Adrenal gland (tissue), 12 donors: ENCODE measurements around the gene CORO1C. TPM values are rescaled to one million over a fixed set of nuclear protein-coding genes. Genes with fewer than 3 reads are reported as not detected.
A peak's percentile ranks its signal among the peaks of the same experiment; 100 is the strongest.

ENCODE experiments used
- DNase-seq, 7 donors: peaks; one replicate each; pipeline ENCODE4 v3.0.0-alpha.2; 2019 to 2020
- H3K27ac ChIP-seq, 5 donors: fragments of 200-600 bp; sonication (generic) in 4 of 5; 1 replicate in 3 of 5; 2 replicates in 2 of 5; pipeline versions ENCODE4 v1.5.1 to v1.8.0; 2016 to 2020; ENCODE audit warnings: mild to moderate bottlenecking in 1 of 5
- H3K27me3 ChIP-seq: fragments of 200-600 bp; 2 replicates; pipeline ENCODE4 v1.8.0; 2021
- H3K36me3 ChIP-seq, 2 donors: fragments of 200-600 bp; replicated peaks in 1 of 2; 1 replicate in 1 of 2; 2 replicates in 1 of 2; pipeline versions ENCODE4 v1.5.1 to v1.8.0; 2018 to 2022
- H3K4me1 ChIP-seq, 2 donors: fragments of 200-600 bp; replicated peaks in 1 of 2; 1 replicate in 1 of 2; 2 replicates in 1 of 2; pipeline versions ENCODE4 v1.5.1 to v1.8.0; 2018 to 2021
- H3K4me3 ChIP-seq, 4 donors: fragments of 200-600 bp; sonication (generic) in 3 of 4; one replicate each; pipeline ENCODE4 v1.5.1; 2016 to 2018
- H3K9me3 ChIP-seq, 3 donors: fragments of 200-600 bp; sonication (generic) in 1 of 3; replicated peaks in 1 of 3; 1 replicate in 2 of 3; 2 replicates in 1 of 3; pipeline versions ENCODE4 v1.5.1 to v1.8.0; 2016 to 2021
- POLR2A ChIP-seq, 2 donors: fragments of 450-650 bp; IDR thresholded peaks; one replicate each; pipeline ENCODE4 v1.6.1; 2017; ENCODE audit warnings: antibody characterized with exemption in 2 of 2, mild to moderate bottlenecking in 2 of 2, moderate library complexity in 1 of 2
- WGBS, 4 donors: extraction: QIAGEN DNeasy Blood & Tissue Kit in 2 of 4; methylation state at CpG; one replicate each; pipeline versions ENCODE4 v1.1.5 to v1.1.7; 2013 to 2017; 5-methylcytosine and 5-hydroxymethylcytosine counted together
- intact Hi-C, 2 donors: fragments of 100-400 bp; cut with DNase I; formaldehyde crosslinking; loops; one replicate each; pipeline versions ENCODE4 v1.14.1 to v1.15.0; 2022 to 2023
- polyA plus RNA-seq, 3 donors: library from polyadenylated mRNA; stranded (reverse); fragments of 200-250 nt in 2 of 3; fragments of 350-450 nt in 1 of 3; fragmentation: Illumina TruSeq in 1 of 3; extraction: RNeasy Lipid Tissue Mini Kit (QIAGEN cat#74804) in 1 of 3; gene quantifications; one replicate each; pipeline ENCODE4 v1.2.3, GENCODE V29; 2013 to 2014
- total RNA-seq, 9 donors: library from RNA; depleted of rRNA in 4 of 9; stranded (reverse); fragments of >200 nt in 4 of 9; fragments of 120-200 nt in 1 of 9; fragmentation: NEBNext Ultra II Directional in 1 of 9; extraction: Animal tissue kit (Norgen Biotek cat#: 25700) in 1 of 9; gene quantifications; one replicate each; pipeline versions ENCODE4 v1.1.0 to v1.2.4, GENCODE V29; 2013 to 2023
- TF ChIP-seq, protein P1 (sequence below), 6 experiments: fragments of 450-650 bp in 4 of 6; fragments of 200-600 bp in 2 of 6; sonication (generic) in 1 of 6; IDR thresholded peaks; 1 replicate in 5 of 6; 2 replicates in 1 of 6; pipeline versions ENCODE4 v1.5.1 to v1.8.0; 2016 to 2021; ENCODE audit warnings: antibody characterized with exemption in 6 of 6, mild to moderate bottlenecking in 2 of 6, moderate library complexity in 1 of 6
- donor health status: healthy with polysubstance abuse.
- donor health status: Bipolar disorder and iron deficiency.
- donor health status: DM: yes; HTN: yes; CAD: no.
- donor health status: DM: no; HTN: no; CAD: no.
- donor health status: DM: no; HTN: no; CAD: no.
- donor health status: DM: yes; HTN: yes; CAD: no.

The CORO1C gene
- total and polyA plus RNA-seq, 12 donors: 17.4 to 124 (median 71.4) TPM

DNA sequence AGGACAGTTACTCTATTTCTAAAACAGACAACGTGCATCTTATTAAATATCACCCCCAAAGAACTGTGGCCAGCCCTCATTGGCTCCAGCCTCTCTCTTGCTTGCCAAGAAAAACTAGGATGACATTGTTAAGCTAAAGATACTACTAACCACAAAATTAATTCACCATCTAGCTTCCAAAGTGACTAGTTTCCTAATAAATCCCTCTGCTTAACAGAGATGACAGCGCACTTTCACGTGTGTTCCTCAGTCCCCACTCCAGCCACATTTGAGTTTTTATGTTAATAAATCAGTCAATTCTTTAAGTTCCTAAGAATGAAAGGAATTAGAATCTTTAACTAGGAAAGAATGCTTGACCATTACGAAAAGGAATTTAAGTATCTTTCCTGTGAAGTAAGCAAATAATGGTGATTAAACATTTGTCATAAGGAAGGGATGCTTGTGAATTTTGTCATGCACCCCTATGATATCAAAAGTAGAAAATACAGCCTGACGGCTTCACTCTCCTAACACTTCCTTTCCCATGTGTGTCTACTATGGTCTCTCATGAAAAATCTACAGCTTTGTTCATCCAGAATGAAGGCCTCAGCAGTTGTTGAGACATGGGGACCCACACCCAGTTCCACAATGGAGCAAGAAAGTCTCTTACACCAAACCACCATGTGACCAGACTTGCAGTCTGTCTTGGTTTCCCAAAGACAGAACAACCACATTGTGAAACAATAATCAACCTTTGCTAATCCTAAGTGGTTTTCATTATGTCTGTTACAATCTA is 8.1 kb downstream of the CORO1C start:
- WGBS, 4 donors: 39 to 48% (median 47%) methylated on average over 5 of the region's 5 CpGs
- Histone ChIP-seq H3K27ac (peak overlapping the region in 3 of 5 donors; percentile 16 to 69 (median 66)), H3K9me3 (no peaks in the 10 kb centered on the region), H3K36me3 (no peaks in the 10 kb centered on the region), H3K4me3 (no peak overlapping the region), H3K27me3 (no peaks in the 10 kb centered on the region), H3K4me1 (peaks cover 0 to 44% of the 10 kb centered on the region in 2 donors)
- TF ChIP-seq, protein P1, sequence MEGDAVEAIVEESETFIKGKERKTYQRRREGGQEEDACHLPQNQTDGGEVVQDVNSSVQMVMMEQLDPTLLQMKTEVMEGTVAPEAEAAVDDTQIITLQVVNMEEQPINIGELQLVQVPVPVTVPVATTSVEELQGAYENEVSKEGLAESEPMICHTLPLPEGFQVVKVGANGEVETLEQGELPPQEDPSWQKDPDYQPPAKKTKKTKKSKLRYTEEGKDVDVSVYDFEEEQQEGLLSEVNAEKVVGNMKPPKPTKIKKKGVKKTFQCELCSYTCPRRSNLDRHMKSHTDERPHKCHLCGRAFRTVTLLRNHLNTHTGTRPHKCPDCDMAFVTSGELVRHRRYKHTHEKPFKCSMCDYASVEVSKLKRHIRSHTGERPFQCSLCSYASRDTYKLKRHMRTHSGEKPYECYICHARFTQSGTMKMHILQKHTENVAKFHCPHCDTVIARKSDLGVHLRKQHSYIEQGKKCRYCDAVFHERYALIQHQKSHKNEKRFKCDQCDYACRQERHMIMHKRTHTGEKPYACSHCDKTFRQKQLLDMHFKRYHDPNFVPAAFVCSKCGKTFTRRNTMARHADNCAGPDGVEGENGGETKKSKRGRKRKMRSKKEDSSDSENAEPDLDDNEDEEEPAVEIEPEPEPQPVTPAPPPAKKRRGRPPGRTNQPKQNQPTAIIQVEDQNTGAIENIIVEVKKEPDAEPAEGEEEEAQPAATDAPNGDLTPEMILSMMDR (IDR thresholded peaks at IDR 0.05): no peak
- no peak for TF ChIP-seq POLR2A (IDR thresholded peaks at IDR 0.05)
- peak in 2 of 7 donors; percentile 42 to 45 for DNase-seq
- intact Hi-C loops: no loop called here

- DNase-seq: no peak
- WGBS, 4 donors: 62 to 86% (median 74%) methylated on average over 1 of the region's 1 CpG
- no peak for TF ChIP-seq POLR2A (IDR thresholded peaks at IDR 0.05)
- TF ChIP-seq, protein P1 (IDR thresholded peaks at IDR 0.05): no peak
- H3K27ac ChIP-seq: peak overlapping the region in 3 of 5 donors; percentile 16 to 69 (median 66)
- no peaks in the 10 kb centered on the region for H3K36me3 ChIP-seq
- no peaks in the 10 kb centered on the region for H3K27me3 ChIP-seq
- no peak overlapping the region for H3K4me3 ChIP-seq
- no peaks in the 10 kb centered on the region for H3K9me3 ChIP-seq
- intact Hi-C loops: no loop called here
- H3K4me1 ChIP-seq: peaks cover 0 to 44% of the 10 kb centered on the region in 2 donors
Observed at GRCh38 chr12:108722463-108722862, 8.9 kb downstream of the CORO1C start.

GRCh38 chr12:108721824-108722223 is 9.5 kb downstream of the CORO1C start:
- Histone ChIP-seq H3K4me3 (no peak overlapping the region), H3K27ac (peak overlapping the region in 1 of 5 donors; percentile 66), H3K9me3 (no peaks in the 10 kb centered on the region), H3K36me3 (no peaks in the 10 kb centered on the region), H3K27me3 (no peaks in the 10 kb centered on the region), H3K4me1 (peaks cover 0 to 44% of the 10 kb centered on the region in 2 donors)
- TF ChIP-seq, protein P1 (IDR thresholded peaks at IDR 0.05): no peak
- no peak for TF ChIP-seq POLR2A (IDR thresholded peaks at IDR 0.05)
- WGBS, 4 donors: 73 to 84% (median 76%) methylated on average over 2 of the region's 2 CpGs
- no peak for DNase-seq
- intact Hi-C loops: no loop called here

DNA sequence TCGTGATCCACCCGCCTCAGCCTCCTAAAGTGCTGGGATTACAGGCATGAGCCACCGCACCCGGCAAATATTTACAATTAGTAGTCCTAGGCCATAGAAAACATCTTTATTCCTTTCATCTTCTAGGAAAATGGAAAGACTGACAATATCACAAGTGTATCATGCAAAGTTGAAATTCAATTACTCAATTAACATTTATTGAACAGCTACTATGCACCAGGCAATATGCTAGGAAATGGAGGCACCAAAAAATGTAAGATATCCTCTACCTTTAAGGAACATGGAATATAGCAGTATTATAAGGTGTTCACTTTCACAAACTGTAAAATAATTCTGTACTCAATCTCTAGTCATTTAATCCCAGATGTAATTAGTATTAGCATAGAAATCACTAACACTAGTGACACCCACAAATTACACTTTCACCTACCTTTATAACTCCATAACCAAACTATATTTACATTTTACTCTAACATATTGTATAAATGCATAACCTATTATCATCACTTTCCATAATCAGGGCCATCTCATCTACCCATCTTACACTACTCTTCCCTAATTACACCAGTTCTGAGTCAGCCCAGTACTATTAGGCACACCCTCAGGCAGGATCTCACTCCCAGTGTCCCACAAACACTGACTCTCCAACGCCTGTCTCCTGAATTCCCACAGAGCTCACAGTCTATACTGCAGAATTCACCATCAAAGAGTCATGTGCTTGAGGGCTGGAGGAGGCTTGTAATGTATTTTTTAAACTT is 10.4 kb downstream of the CORO1C start:
- Histone ChIP-seq H3K4me1 (peaks cover 0 to 44% of the 10 kb centered on the region in 2 donors), H3K27me3 (no peaks in the 10 kb centered on the region), H3K27ac (no peak overlapping the region), H3K9me3 (no peaks in the 10 kb centered on the region), H3K4me3 (no peak overlapping the region), H3K36me3 (no peaks in the 10 kb centered on the region)
- DNase-seq: no peak
- intact Hi-C loops: no loop called here
- TF ChIP-seq, protein P1 (IDR thresholded peaks at IDR 0.05): no peak
- TF ChIP-seq POLR2A (IDR thresholded peaks at IDR 0.05): no peak
- 91 to 94% (median 92%) methylated on average over 5 of the region's 5 CpGs for WGBS, 4 donors
